Measurements from ENCODE around the gene PGR. TPM values are rescaled to one million over a fixed set of nuclear protein-coding genes. Genes with fewer than 3 reads are reported as not detected.

The PGR gene
- total and polyA plus RNA-seq, 2 of the 8 experiments (the other 6 are each of a cell fraction or from before 2014, with no cell fraction given) = 0.03 to 0.35 TPM

GRCh38 chr11:101096036-101096704, 33.4 kb downstream of the PGR start:
- Histone ChIP-seq H3K56ac (replicated peaks; ENCODE audit: insufficient read length, low read depth, low read length) (no peak overlapping the region), H2BK20ac (ENCODE audit: low read length) (no peak overlapping the region), H2BK15ac (ENCODE audit: low read length) (no peak overlapping the region), H3K4me1 (replicated peaks in 1 of 4; ENCODE audit: control insufficient read depth in 3 of 4, insufficient read depth in 4 of 4, low read length in 3 of 4) (no peaks in the 10 kb centered on the region), H3K9ac (replicated peaks in 1 of 4; ENCODE audit: extremely low read depth in 1 of 4, low read depth in 3 of 4, low read length in 3 of 4) (no peak overlapping the region), H4K8ac (ENCODE audit: extremely low read depth, insufficient read depth, low read length) (no peak overlapping the region), H3K18ac (ENCODE audit: extremely low read depth, low read length) (no peak overlapping the region), H2AFZ (ENCODE audit: low read length) (no peak overlapping the region), H3K79me2 (ENCODE audit: control insufficient read depth in 1 of 2, insufficient read depth in 2 of 2, low read length in 2 of 2) (no peaks in the 10 kb centered on the region), H3K23me2 (ENCODE audit: low read depth, low read length) (no peaks in the 10 kb centered on the region; the same call in 1 of the 2 replicates), H3K4me3 (ENCODE audit: extremely low read depth in 1 of 4, insufficient read depth in 2 of 4, low read depth in 3 of 4, low read length in 4 of 4) (no peak overlapping the region), H4K5ac (ENCODE audit: insufficient read length, low read depth, low read length) (no peak overlapping the region), H4K20me1 (replicated peaks in 1 of 2; ENCODE audit: control insufficient read depth in 1 of 2, insufficient read depth in 2 of 2, low read length in 2 of 2) (no peaks in the 10 kb centered on the region), H3K4me2 (ENCODE audit: insufficient read depth in 1 of 2, low read depth in 2 of 2, low read length in 2 of 2) (no peak overlapping the region), H3K79me1 (ENCODE audit: low read depth, low read length) (no peaks in the 10 kb centered on the region), H4K91ac (replicated peaks; ENCODE audit: insufficient read length, low read length) (no peak overlapping the region), H2AK5ac (ENCODE audit: low read depth, low read length) (no peak overlapping the region), H3K9me3 (ENCODE audit: insufficient read depth in 2 of 2, low read depth in 1 of 2, low read length in 1 of 2) (no peaks in the 10 kb centered on the region), H3K27ac (ENCODE audit: low read depth, low read length) (no peak overlapping the region), H2BK120ac (replicated peaks; ENCODE audit: low read depth, low read length) (no peak overlapping the region), H2BK5ac (ENCODE audit: low read depth, low read length) (no peak overlapping the region), H3K14ac (ENCODE audit: insufficient read length) (no peak overlapping the region), H2BK12ac (ENCODE audit: low read depth, low read length) (no peak overlapping the region), H3K4ac (replicated peaks; ENCODE audit: insufficient read length, low read depth, low read length) (no peak overlapping the region), H3K27me3 (replicated peaks in 1 of 4; ENCODE audit: control insufficient read depth in 3 of 4, extremely low read depth in 1 of 4, insufficient read depth in 3 of 4, low read length in 3 of 4) (no peaks in the 10 kb centered on the region), H3K23ac (ENCODE audit: insufficient read length) (no peak overlapping the region), H3K36me3 (ENCODE audit: control insufficient read depth in 2 of 4, insufficient read depth in 4 of 4, low read length in 3 of 4) (no peaks in the 10 kb centered on the region)
- no peak for FAIRE-seq
- no peak for DNase-seq (ENCODE audit: low read depth in 1 of 2, low spot score in 2 of 2)
- 90% methylated on average over 4 of the region's 4 CpGs; no CpG with 5 or more reads in 1 of the 2 experiments for WGBS, 2 experiments (ENCODE audit: extremely low coverage in 1 of 2, insufficient coverage in 1 of 2, insufficient read length in 1 of 2, insufficient replicate concordance in 2 of 2, low coverage in 1 of 2, low lambda C conversion rate in 2 of 2, missing lambda C conversion rate in 1 of 2)
- ChIA-PET CTCF (ENCODE audit: partially characterized antibody) (interaction anchor here (1.4 kb wide), 1 partner anchor 13 kb away, joined by 3 read pairs; no protein-coding TSS in a partner anchor), POLR2A (ENCODE audit: partially characterized antibody) (no interaction called here)
- TF ChIP-seq, protein P1, sequence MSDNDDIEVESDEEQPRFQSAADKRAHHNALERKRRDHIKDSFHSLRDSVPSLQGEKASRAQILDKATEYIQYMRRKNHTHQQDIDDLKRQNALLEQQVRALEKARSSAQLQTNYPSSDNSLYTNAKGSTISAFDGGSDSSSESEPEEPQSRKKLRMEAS (IDR thresholded peaks at IDR 0.05) = no peak
